ENCODE data around the gene EPB41L4B.

EPB41L4B gene

DNA sequence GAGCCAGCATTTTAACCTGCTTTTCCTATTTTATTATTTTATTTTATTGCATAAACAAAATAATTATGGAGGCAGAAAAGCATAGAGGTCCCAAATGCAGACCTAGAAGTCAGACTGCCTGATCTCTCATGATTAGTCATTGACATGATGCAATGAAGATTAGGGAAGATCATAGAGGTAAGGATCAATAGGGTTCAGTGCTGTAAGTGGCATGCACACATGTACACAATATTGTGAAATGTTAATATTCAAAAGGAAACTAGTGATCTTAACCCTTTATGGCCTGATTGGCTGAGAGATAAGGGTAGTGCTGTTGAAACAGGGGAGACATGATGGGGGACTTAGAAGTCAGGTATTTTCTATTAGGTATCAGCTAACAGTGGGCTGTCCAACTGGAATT is 152.7 kb downstream of the EPB41L4B start:
- ATAC-seq, result no peak
- no peak overlapping the region for H3K4me3 Mint-ChIP-seq
- no peak overlapping the region for H3K27ac Mint-ChIP-seq
- no peaks in the 10 kb centered on the region for H3K36me3 Mint-ChIP-seq
- no peak for DNase-seq (ENCODE audit: low spot score in 2 of 2)
- no peaks in the 10 kb centered on the region for H3K9me3 Mint-ChIP-seq
- peaks cover 6% of the 10 kb centered on the region for H3K4me1 Mint-ChIP-seq

- peaks cover 6% of the 10 kb centered on the region for H3K4me1 Mint-ChIP-seq
- H3K36me3 Mint-ChIP-seq, result no peaks in the 10 kb centered on the region
- no peak for DNase-seq (ENCODE audit: low spot score in 2 of 2)
- peak overlapping the region; percentile 46 for H3K4me3 Mint-ChIP-seq
- no peak overlapping the region for H3K27ac Mint-ChIP-seq
- ATAC-seq, result no peak
- no peaks in the 10 kb centered on the region for H3K9me3 Mint-ChIP-seq
Observed at GRCh38 chr9:109167716-109168115, 153.1 kb downstream of the EPB41L4B start.

GRCh38 chr9:109166771-109167601 is 153.9 kb downstream of the EPB41L4B start, which contains the start of gene FRRS1L:
FRRS1L (minus strand) TSS chr9:109167249; CDS start chr9:109167138, 111 bp downstream.
- no peak for DNase-seq (ENCODE audit: low spot score in 2 of 2)
- H3K36me3 Mint-ChIP-seq, result no peaks in the 10 kb centered on the region
- no peaks in the 10 kb centered on the region for H3K9me3 Mint-ChIP-seq
- peaks cover 6% of the 10 kb centered on the region for H3K4me1 Mint-ChIP-seq
- H3K27ac Mint-ChIP-seq, result no peak within 1 kb of the TSS
- no peak for ATAC-seq
- peak within 1 kb of the TSS; percentile 46 for H3K4me3 Mint-ChIP-seq

DNA sequence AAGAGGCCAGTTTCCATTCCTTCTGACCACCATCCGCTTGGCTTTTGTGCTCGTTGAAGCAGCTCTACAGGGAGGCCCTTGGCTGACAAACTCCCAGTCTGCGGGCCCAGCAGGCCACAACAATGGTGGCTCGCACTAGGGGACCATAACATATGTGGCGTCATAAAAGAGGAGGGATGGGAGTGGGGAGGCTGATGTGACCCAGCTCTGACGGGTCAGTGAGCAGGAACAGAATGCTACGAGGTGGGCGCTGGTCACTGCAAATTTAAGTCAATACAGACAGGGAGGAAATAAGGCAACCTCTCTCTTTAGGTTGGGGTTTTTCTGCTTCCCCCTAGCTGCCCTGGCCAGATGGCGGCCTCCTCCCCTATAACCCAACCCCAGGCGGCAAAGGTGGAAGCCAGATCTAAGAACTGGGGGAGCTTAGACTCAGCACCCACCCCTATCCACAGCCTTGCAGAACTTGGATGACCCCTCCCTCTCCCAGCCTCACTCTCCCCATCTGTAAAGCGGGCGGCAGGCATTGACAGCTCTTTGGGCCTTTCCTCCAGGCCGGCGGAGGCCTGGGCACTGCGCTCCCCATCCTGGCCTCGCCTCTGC is 154.6 kb downstream of the EPB41L4B start:
- DNase-seq (ENCODE audit: low spot score in 2 of 2), result no peak
- Mint-ChIP-seq H3K9me3 (no peaks in the 10 kb centered on the region), H3K4me3 (no peak overlapping the region), H3K36me3 (no peaks in the 10 kb centered on the region), H3K4me1 (peaks cover 6% of the 10 kb centered on the region), H3K27ac (no peak overlapping the region)
- ATAC-seq, result no peak

- ATAC-seq, result no peak
- no peaks in the 10 kb centered on the region for H3K36me3 Mint-ChIP-seq
- H3K4me3 Mint-ChIP-seq, result no peak overlapping the region
- no peak for DNase-seq (ENCODE audit: low spot score in 2 of 2)
- peaks cover 3% of the 10 kb centered on the region for H3K9me3 Mint-ChIP-seq
- peaks cover 6% of the 10 kb centered on the region for H3K4me1 Mint-ChIP-seq
- H3K27ac Mint-ChIP-seq, result no peak overlapping the region
Observed at GRCh38 chr9:109164042-109164441, 156.8 kb downstream of the EPB41L4B start.

GRCh38 chr9:109163194-109163593 is 157.7 kb downstream of the EPB41L4B start:
- no peak for DNase-seq (ENCODE audit: low spot score in 2 of 2)
- no peak for ATAC-seq
- peaks cover 3% of the 10 kb centered on the region for H3K9me3 Mint-ChIP-seq
- H3K36me3 Mint-ChIP-seq, result no peaks in the 10 kb centered on the region
- H3K27ac Mint-ChIP-seq, result no peak overlapping the region
- H3K4me3 Mint-ChIP-seq, result no peak overlapping the region
- peaks cover 6% of the 10 kb centered on the region for H3K4me1 Mint-ChIP-seq

GRCh38 chr9:109162677-109163076 is 158.2 kb downstream of the EPB41L4B start:
- no peak for ATAC-seq
- H3K4me1 Mint-ChIP-seq, result peaks cover 6% of the 10 kb centered on the region
- no peak overlapping the region for H3K4me3 Mint-ChIP-seq
- no peaks in the 10 kb centered on the region for H3K36me3 Mint-ChIP-seq
- no peak overlapping the region for H3K27ac Mint-ChIP-seq
- peaks cover 3% of the 10 kb centered on the region for H3K9me3 Mint-ChIP-seq
- no peak for DNase-seq (ENCODE audit: low spot score in 2 of 2)

- Mint-ChIP-seq H3K4me1 (no peaks in the 10 kb centered on the region), H3K9me3 (peaks cover 3% of the 10 kb centered on the region), H3K36me3 (no peaks in the 10 kb centered on the region), H3K4me3 (no peak overlapping the region), H3K27ac (no peak overlapping the region)
- DNase-seq (ENCODE audit: low spot score in 2 of 2) (no peak), ATAC-seq (no peak)
Observed at GRCh38 chr9:109161471-109161870, 159.4 kb downstream of the EPB41L4B start.

DNA sequence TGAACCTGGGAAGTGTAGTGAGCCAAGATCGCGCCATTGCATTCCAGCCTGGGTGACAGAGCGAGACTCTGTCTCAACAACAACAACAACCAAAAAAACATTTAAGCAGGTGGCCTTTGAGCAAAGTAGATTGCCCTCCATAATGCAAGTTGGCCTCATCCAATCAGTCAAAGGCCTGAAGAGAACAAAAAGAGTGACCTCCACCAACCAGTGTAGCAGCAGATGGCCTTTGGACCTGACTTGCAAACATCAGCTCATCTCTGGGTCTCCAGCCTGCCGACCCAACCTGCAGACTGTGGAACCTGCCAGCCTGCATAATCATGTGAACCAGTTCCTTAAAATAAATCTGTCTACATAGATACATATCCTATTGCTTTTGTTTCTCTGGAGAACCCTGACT is 161.3 kb downstream of the EPB41L4B start:
- ATAC-seq, result no peak
- DNase-seq (ENCODE audit: low spot score in 2 of 2), result no peak
- no peaks in the 10 kb centered on the region for H3K4me1 Mint-ChIP-seq

DNA sequence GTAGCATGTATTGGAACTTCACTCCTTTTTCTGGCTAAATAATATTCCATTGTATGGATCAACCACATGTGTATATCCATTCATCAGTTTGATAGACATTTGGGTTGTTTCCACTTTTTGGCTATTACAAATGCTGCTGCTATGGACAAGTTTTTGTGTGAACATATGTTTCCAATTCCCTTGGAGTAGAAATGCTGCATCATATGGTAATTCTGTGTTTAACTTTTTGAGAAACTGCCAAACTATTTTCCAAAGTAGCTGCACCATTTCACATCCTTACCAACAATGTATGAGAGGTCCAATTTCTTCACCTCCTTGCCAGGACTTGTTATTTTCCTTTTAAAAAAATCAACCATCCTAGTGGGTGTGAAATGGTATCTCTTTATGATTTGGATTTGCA is 162.2 kb downstream of the EPB41L4B start:
- ATAC-seq, result no peak
- Mint-ChIP-seq H3K36me3 (no peaks in the 10 kb centered on the region), H3K4me1 (no peaks in the 10 kb centered on the region), H3K9me3 (peaks cover 3% of the 10 kb centered on the region), H3K27ac (no peak overlapping the region), H3K4me3 (no peak overlapping the region)
- no peak for DNase-seq (ENCODE audit: low spot score in 2 of 2)

More for the DNA sequence above, 161.3 kb downstream of the EPB41L4B start:
- Mint-ChIP-seq H3K36me3 (no peaks in the 10 kb centered on the region), H3K4me3 (no peak overlapping the region), H3K9me3 (peaks cover 3% of the 10 kb centered on the region), H3K27ac (no peak overlapping the region)

DNA sequence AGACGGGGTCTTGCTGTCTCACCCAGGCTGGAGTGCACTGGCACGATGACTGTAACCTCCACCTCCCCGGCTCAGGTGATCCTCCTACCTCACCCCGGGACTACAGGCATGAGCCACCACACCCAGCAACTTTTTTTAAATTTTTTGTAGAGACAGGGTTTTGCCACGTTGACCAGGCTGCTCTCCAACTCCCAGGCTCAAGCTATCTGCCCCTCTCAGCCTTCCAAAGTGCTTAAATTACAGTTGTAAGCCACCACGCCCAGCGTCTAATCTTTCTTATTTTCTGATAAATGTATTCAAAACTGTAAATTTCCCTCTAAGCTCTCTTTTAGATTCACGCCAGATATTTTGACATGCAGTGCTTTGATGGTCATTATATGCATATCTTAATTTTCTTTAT is 164.2 kb downstream of the EPB41L4B start:
- Mint-ChIP-seq H3K9me3 (peaks cover 5% of the 10 kb centered on the region), H3K27ac (no peak overlapping the region), H3K36me3 (no peaks in the 10 kb centered on the region), H3K4me3 (no peak overlapping the region), H3K4me1 (no peaks in the 10 kb centered on the region)
- DNase-seq (ENCODE audit: low spot score in 2 of 2) (no peak), ATAC-seq (no peak)

- H3K9me3 Mint-ChIP-seq, result peaks cover 2% of the 10 kb centered on the region
- H3K36me3 Mint-ChIP-seq, result no peaks in the 10 kb centered on the region
- H3K27ac Mint-ChIP-seq, result no peak overlapping the region
- no peak overlapping the region for H3K4me3 Mint-ChIP-seq
- DNase-seq (ENCODE audit: low spot score in 2 of 2) (no peak), ATAC-seq (no peak)
- H3K4me1 Mint-ChIP-seq, result no peaks in the 10 kb centered on the region
Observed at GRCh38 chr9:109150925-109151545, 169.8 kb downstream of the EPB41L4B start.

DNA sequence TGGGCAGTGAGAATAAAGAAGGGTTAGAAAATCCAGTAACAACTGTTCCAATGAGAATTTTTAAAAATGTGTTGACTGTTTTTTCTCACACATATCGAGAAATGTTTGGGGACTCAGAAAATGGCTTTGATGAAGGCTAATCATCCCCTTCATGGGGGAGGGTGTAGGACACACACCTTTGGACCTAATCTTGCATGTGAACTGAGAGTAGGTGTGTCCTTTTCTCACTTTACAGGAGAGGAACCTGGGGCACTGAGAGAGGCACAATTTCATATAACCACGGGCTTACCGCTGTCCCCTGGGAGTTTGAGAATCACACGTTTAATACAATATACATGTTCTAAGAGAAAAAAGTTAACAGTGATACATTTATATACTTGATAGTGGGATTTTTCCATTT is 171.1 kb downstream of the EPB41L4B start:
- H3K27ac Mint-ChIP-seq, result no peak overlapping the region
- DNase-seq (ENCODE audit: low spot score in 2 of 2) (no peak), ATAC-seq (no peak)
- no peaks in the 10 kb centered on the region for H3K4me1 Mint-ChIP-seq
- no peaks in the 10 kb centered on the region for H3K36me3 Mint-ChIP-seq
- peaks cover 2% of the 10 kb centered on the region for H3K9me3 Mint-ChIP-seq
- H3K4me3 Mint-ChIP-seq, result no peak overlapping the region

DNA sequence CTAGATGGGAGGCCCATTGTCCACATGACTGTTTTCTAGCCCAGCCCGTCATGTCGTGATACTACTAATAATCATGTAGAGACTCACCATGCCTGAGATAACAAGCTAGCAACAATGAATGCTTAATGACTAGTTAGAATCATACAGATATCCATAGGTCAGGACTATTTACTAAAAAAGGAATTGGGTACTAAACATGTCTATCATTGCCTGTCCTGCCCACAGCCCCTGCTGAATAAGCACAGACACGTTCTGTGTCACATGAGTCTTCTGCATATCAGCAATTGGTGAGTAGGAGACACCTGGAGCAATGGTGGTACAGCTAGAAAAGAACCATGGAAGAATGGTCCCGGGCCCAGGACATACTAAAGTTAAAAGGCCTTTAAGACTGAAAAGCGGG is 171.8 kb downstream of the EPB41L4B start:
- Mint-ChIP-seq H3K4me3 (no peak overlapping the region), H3K9me3 (peaks cover 2% of the 10 kb centered on the region), H3K27ac (no peak overlapping the region), H3K4me1 (peaks cover 2% of the 10 kb centered on the region), H3K36me3 (no peaks in the 10 kb centered on the region)
- DNase-seq (ENCODE audit: low spot score in 2 of 2) (no peak), ATAC-seq (no peak)

DNA sequence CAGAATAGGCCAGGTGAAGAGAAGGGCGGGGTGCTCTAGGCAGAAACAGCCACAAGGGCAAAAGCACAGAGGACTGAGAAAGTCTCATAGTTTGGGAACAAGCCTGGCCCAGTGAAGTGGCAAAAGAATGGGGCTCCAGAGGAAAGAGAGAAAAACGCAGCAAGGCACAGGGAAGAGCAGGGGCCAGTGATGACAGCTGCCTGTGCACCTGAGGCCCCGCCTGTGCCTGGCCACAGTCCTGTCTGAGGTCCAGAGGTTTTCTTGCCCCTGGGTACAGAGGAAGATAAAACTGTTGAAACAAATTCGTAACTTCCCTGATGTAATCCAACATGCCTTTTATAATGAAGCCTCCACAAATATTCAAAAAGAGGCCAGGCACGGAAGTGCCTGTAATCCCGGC is 175.8 kb downstream of the EPB41L4B start:
- H3K27ac Mint-ChIP-seq, result no peak overlapping the region

More for the DNA sequence above, 175.8 kb downstream of the EPB41L4B start:
- H3K36me3 Mint-ChIP-seq, result no peaks in the 10 kb centered on the region
- DNase-seq (ENCODE audit: low spot score in 2 of 2) (no peak), ATAC-seq (no peak)
- peaks cover 6% of the 10 kb centered on the region for H3K4me1 Mint-ChIP-seq
- no peak overlapping the region for H3K4me3 Mint-ChIP-seq
- no peaks in the 10 kb centered on the region for H3K9me3 Mint-ChIP-seq
